IMR-90 (cell line): ENCODE results near the gene MX1. TPM values are rescaled to one million over a fixed set of nuclear protein-coding genes. Genes with fewer than 3 reads are reported as not detected.
A peak's percentile ranks its signal among the peaks of the same experiment; 100 is the strongest.

ENCODE experiments used
- ATAC-seq: fragments of 200-7000 bp; cut with Tn5 transposase; 2 replicates; pipeline ENCODE4 v1.9.1; 2020; ENCODE audit warnings: low read depth, mild to moderate bottlenecking, moderate library complexity
- BruUV-seq: library from RNA; stranded (reverse); fragments of 400-500 nt; replicated peaks from 2 replicates; lab custom pipeline; 2021; lab: Mats Ljungman, UMichigan
- CTCF ChIA-PET: fragments of 300-600 bp; formaldehyde crosslinking; extraction: SDS; loops from one replicate; lab custom pipeline; 2021; ENCODE audit warnings: antibody characterized with exemption; lab: Yijun Ruan, JAX
- POLR2A ChIA-PET: fragments of 300-600 bp; sonication (Branson Sonifier 250); formaldehyde crosslinking; loops from one replicate; lab custom pipeline; 2022; ENCODE audit warnings: antibody characterized with exemption; ENCODE audit not compliant: unreplicated experiment; lab: Charles Lee
- DNase-seq: peaks from one replicate; pipeline ENCODE4 v3.0.0; 2013
- H2AFZ ChIP-seq: replicated peaks from 2 replicates; pipeline ENCODE3; 2013; ENCODE audit warnings: low read length, mild to moderate bottlenecking; ENCODE audit not compliant: poor library complexity
- H2AK5ac ChIP-seq: 2 replicates; pipeline ENCODE4 v1.6.1; 2013; ENCODE audit warnings: low read depth, low read length, inconsistent platforms
- H2AK9ac ChIP-seq: replicated peaks from 2 replicates; pipeline ENCODE3; 2013; ENCODE audit warnings: mild to moderate bottlenecking, low read depth, low read length, moderate library complexity; ENCODE audit not compliant: poor library complexity
- H2BK120ac ChIP-seq: 2 replicates; pipeline ENCODE4 v1.6.1; 2013; ENCODE audit warnings: low read depth, low read length, inconsistent platforms
- H2BK15ac ChIP-seq: 3 replicates; pipeline ENCODE4 v1.6.1; 2013; ENCODE audit warnings: low read depth, low read length, inconsistent platforms
- H2BK20ac ChIP-seq: 2 replicates; pipeline ENCODE4 v1.6.1; 2013; ENCODE audit warnings: low read depth, mild to moderate bottlenecking, inconsistent platforms, low read length, moderate library complexity
- H2BK5ac ChIP-seq: 2 replicates; pipeline ENCODE4 v1.6.1; 2013; ENCODE audit warnings: mild to moderate bottlenecking, low read depth, low read length, inconsistent platforms; ENCODE audit not compliant: poor library complexity, severe bottlenecking
- H3K14ac ChIP-seq: replicated peaks from 2 replicates; pipeline ENCODE4 v1.6.1; 2013; ENCODE audit warnings: low read depth, low read length, inconsistent platforms
- H3K18ac ChIP-seq: 2 replicates; pipeline ENCODE4 v1.6.1; 2013; ENCODE audit warnings: low read depth, low read length, control low read depth
- H3K23ac ChIP-seq: 2 replicates; pipeline ENCODE4 v1.6.1; 2013; ENCODE audit warnings: low read depth, low read length, inconsistent platforms
- H3K27ac ChIP-seq: 2 replicates; pipeline ENCODE4 v1.5.1; 2013; ENCODE audit warnings: mild to moderate bottlenecking, control low read depth, low read length; ENCODE audit not compliant: insufficient read depth
- H3K27me3 ChIP-seq: 2 replicates; pipeline ENCODE4 v1.6.1; 2013; ENCODE audit warnings: low read length; ENCODE audit not compliant: control insufficient read depth, insufficient read depth
- H3K36me3 ChIP-seq: 2 replicates; pipeline ENCODE4 v1.6.1; 2013; ENCODE audit warnings: low read length, mixed read lengths; ENCODE audit not compliant: control insufficient read depth, insufficient read depth
- H3K4ac ChIP-seq: 2 replicates; pipeline ENCODE4 v1.6.1; 2013; ENCODE audit warnings: low read depth, low read length, inconsistent platforms
- H3K4me1 ChIP-seq: 2 replicates; pipeline ENCODE4 v1.6.1; 2013; ENCODE audit warnings: low read length, mixed read lengths; ENCODE audit not compliant: control insufficient read depth, insufficient read depth
- H3K4me2 ChIP-seq: 2 replicates; pipeline ENCODE4 v1.6.1; 2013; ENCODE audit warnings: low read depth, mild to moderate bottlenecking, control low read depth, low read length, moderate library complexity
- H3K4me3 ChIP-seq: 2 replicates; pipeline ENCODE4 v1.5.1; 2013; ENCODE audit warnings: low read depth, mild to moderate bottlenecking, control low read depth, low read length, moderate library complexity; ENCODE audit not compliant: insufficient read depth
- H3K56ac ChIP-seq: 2 replicates; pipeline ENCODE4 v1.6.1; 2013; ENCODE audit warnings: low read length, inconsistent platforms; ENCODE audit not compliant: insufficient read depth; ENCODE audit errors: extremely low read depth
- H3K79me1 ChIP-seq, 2 experiments: 2 replicates each; pipeline ENCODE4 v1.6.1; 2013; ENCODE audit warnings: low read length in 2 of 2, inconsistent platforms in 1 of 2, low read depth in 1 of 2
- H3K9ac ChIP-seq: 2 replicates; pipeline ENCODE4 v1.6.1; 2013; ENCODE audit warnings: low read depth, low read length, control low read depth
- H3K9me1 ChIP-seq: 2 replicates; pipeline ENCODE4 v1.6.1; 2013; ENCODE audit warnings: low read length, inconsistent platforms; ENCODE audit not compliant: insufficient read depth
- H3K9me3 ChIP-seq: 2 replicates; pipeline ENCODE4 v1.6.1; 2013; ENCODE audit warnings: low read length; ENCODE audit not compliant: control insufficient read depth, insufficient read depth
- H4K20me1 ChIP-seq: 2 replicates; pipeline ENCODE4 v1.6.1; 2013; ENCODE audit warnings: low read length, inconsistent platforms; ENCODE audit not compliant: insufficient read depth
- H4K5ac ChIP-seq: 2 replicates; pipeline ENCODE4 v1.6.1; 2013; ENCODE audit warnings: mild to moderate bottlenecking, low read depth, low read length, control low read depth
- H4K8ac ChIP-seq, 2 experiments: 2 replicates each; pipeline ENCODE4 v1.6.1; 2013; ENCODE audit warnings: low read depth in 2 of 2, low read length in 2 of 2, control low read depth in 1 of 2, inconsistent platforms in 1 of 2
- H4K91ac ChIP-seq: 2 replicates; pipeline ENCODE4 v1.6.1; 2013; ENCODE audit warnings: low read depth, low read length, inconsistent platforms; ENCODE audit not compliant: insufficient read depth
- BHLHE40 ChIP-seq: fragments of 150-350 bp; IDR thresholded peaks from 2 replicates; pipeline ENCODE4 v1.6.1; 2016; ENCODE audit warnings: mild to moderate bottlenecking, low read depth, low read length
- CEBPB ChIP-seq: IDR thresholded peaks from 2 replicates; pipeline ENCODE4 v1.6.1; 2012; ENCODE audit warnings: low read depth, low read length, improper control_type of control experiment
- CHD1 ChIP-seq: IDR thresholded peaks from 2 replicates; pipeline ENCODE4 v1.6.1; 2012; ENCODE audit warnings: low read depth, low read length, improper control_type of control experiment
- FOS ChIP-seq: fragments of 150-350 bp; IDR thresholded peaks from 2 replicates; pipeline ENCODE4 v1.6.1; 2016; ENCODE audit warnings: low read depth, low read length
- MAFK ChIP-seq: IDR thresholded peaks from 2 replicates; pipeline ENCODE4 v1.6.1; 2012; ENCODE audit warnings: low read depth, low read length, improper control_type of control experiment
- MAZ ChIP-seq: IDR thresholded peaks from 2 replicates; pipeline ENCODE4 v1.6.1; 2012; ENCODE audit warnings: low read depth, mild to moderate bottlenecking, low read length, improper control_type of control experiment, moderate library complexity, borderline replicate concordance
- MXI1 ChIP-seq: IDR thresholded peaks from 2 replicates; pipeline ENCODE4 v1.6.1; 2012; ENCODE audit warnings: low read depth, mild to moderate bottlenecking, low read length, moderate library complexity, borderline replicate concordance
- NFE2L2 ChIP-seq: fragments of 150-350 bp; IDR thresholded peaks from 2 replicates; pipeline ENCODE4 v1.6.1; 2016; ENCODE audit warnings: low read depth, mild to moderate bottlenecking, low read length
- POLR2A ChIP-seq: IDR thresholded peaks from 2 replicates; pipeline ENCODE4 v1.6.1; 2012; ENCODE audit warnings: mild to moderate bottlenecking, low read depth, low read length
- RAD21 ChIP-seq: IDR thresholded peaks from 2 replicates; pipeline ENCODE4 v1.6.1; 2012; ENCODE audit warnings: low read length, improper control_type of control experiment
- RCOR1 ChIP-seq: IDR thresholded peaks from 2 replicates; pipeline ENCODE4 v1.6.1; 2012; ENCODE audit warnings: mild to moderate bottlenecking, low read length, improper control_type of control experiment; ENCODE audit not compliant: insufficient replicate concordance
- RFX5 ChIP-seq: IDR thresholded peaks from 2 replicates; pipeline ENCODE4 v1.8.0; 2012; ENCODE audit warnings: low read depth, mild to moderate bottlenecking, low read length, moderate library complexity
- SMC3 ChIP-seq: fragments of 150-350 bp; IDR thresholded peaks from 2 replicates; pipeline ENCODE4 v1.6.1; 2016; ENCODE audit warnings: low read depth, mild to moderate bottlenecking, antibody characterized with exemption, low read length, moderate library complexity
- USF2 ChIP-seq: fragments of 150-350 bp; IDR thresholded peaks from 2 replicates; pipeline ENCODE4 v1.6.1; 2017; ENCODE audit warnings: mild to moderate bottlenecking, antibody characterized with exemption, low read length, low read depth
- WGBS, 2 experiments: methylation state at CpG; one replicate each; pipeline versions ENCODE4 v1.1.5 to v1.1.7; 2013; ENCODE audit warnings: missing lambda C conversion rate in 2 of 2; ENCODE audit not compliant: insufficient read length in 1 of 2; ENCODE audit errors: extremely low coverage in 2 of 2; 5-methylcytosine and 5-hydroxymethylcytosine counted together
- dilution Hi-C: fragments of 300-500 bp; cut with HindIII; formaldehyde crosslinking; loops from one replicate; pipeline ENCODE4 v1.14.3; 2018; ENCODE audit warnings: low sequenced_read_pairs; ENCODE audit not compliant: unreplicated experiment
- in situ Hi-C: fragments of 300-500 bp; cut with MboI; formaldehyde crosslinking; loops from 3 replicates; pipeline ENCODE4 v1.14.3; 2019; ENCODE audit warnings: low sequenced_read_pairs, inconsistent platforms, mixed read lengths
- intact Hi-C: fragments of 100-400 bp; cut with micrococcal nuclease; formaldehyde crosslinking; loops from 2 replicates; pipeline ENCODE4 v1.10.0; 2022
- polyA plus RNA-seq, 3 experiments: library from polyadenylated mRNA; depleted of rRNA; stranded (reverse); fragments of >200 nt; gene quantifications; 2 replicates each; pipeline ENCODE4 v1.2.3, GENCODE V29; 2012; ENCODE audit warnings: low replicate concordance in 1 of 3
- total RNA-seq: library from RNA; depleted of rRNA; stranded (reverse); fragments of >200 nt; gene quantifications from 2 replicates; pipeline ENCODE4 v1.2.3, GENCODE V29; 2012
- TF ChIP-seq, protein P1 (sequence below): fragments of 150-350 bp; IDR thresholded peaks from 2 replicates; pipeline ENCODE4 v1.6.1; 2016; ENCODE audit warnings: low read depth, mild to moderate bottlenecking, low read length, moderate library complexity, borderline replicate concordance
- TF ChIP-seq, protein P2 (sequence below): conservative IDR thresholded peaks from 2 replicates; pipeline ENCODE4 v1.5.1; 2012; ENCODE audit warnings: mild to moderate bottlenecking, low read depth, low read length, improper control_type of control experiment

Gene MX1
- total and polyA plus RNA-seq, 2 of the 4 experiments (the other 2 are of a cell fraction) = 1.0 to 2.5 TPM

DNA sequence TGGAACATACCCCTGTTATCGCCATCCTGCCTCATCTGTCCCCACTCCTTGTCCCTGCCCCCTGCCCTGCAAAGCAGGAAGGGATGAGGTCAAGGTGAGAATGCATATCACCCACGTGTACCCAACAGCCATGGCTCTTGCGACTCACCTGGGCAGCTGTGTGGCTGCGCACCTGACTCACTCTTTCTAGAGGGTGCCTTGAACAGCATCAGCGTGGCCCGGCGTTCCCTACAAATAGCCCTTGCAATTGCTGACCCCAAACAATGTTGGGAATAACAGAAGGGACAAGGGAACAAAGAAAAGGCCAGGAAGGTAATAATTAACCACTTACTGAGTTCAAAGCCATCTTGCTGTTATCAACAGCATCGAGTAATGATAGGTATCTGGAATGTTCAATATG, 71.7 kb downstream of the MX1 start:
- in situ Hi-C loops = no loop called here

More for the DNA sequence above, 71.7 kb downstream of the MX1 start:
- Histone ChIP-seq H2AK9ac (no peak overlapping the region), H3K9me1 (no peaks in the 10 kb centered on the region), H2BK5ac (no peak overlapping the region), H3K18ac (no peak overlapping the region), H3K27me3 (peaks cover 21% of the 10 kb centered on the region), H3K56ac (no peak overlapping the region), H2BK120ac (no peak overlapping the region), H2BK20ac (no peak overlapping the region), H4K8ac (no peak overlapping the region), H4K91ac (no peak overlapping the region), H3K79me1 (no peaks in the 10 kb centered on the region), H2BK15ac (no peak overlapping the region), H2AFZ (peak overlapping the region; percentile 37), H3K9me3 (no peaks in the 10 kb centered on the region), H2AK5ac (no peak overlapping the region), H3K4me2 (no peak overlapping the region), H3K9ac (no peak overlapping the region), H3K4me1 (no peaks in the 10 kb centered on the region), H3K14ac (no peak overlapping the region), H3K4me3 (no peak overlapping the region), H3K36me3 (no peaks in the 10 kb centered on the region), H4K5ac (no peak overlapping the region), H4K20me1 (no peaks in the 10 kb centered on the region), H3K23ac (no peak overlapping the region), H3K4ac (no peak overlapping the region), H3K27ac (no peak overlapping the region)
- intact Hi-C loops (no loop called here), dilution Hi-C loops (no loop called here)
- no TSS peak for BruUV-seq
- TF ChIP-seq MXI1 (no peak), NFE2L2 (no peak), MAFK (no peak), USF2 (no peak), SMC3 (no peak), RCOR1 (no peak), RFX5 (no peak), CEBPB (no peak), MAZ (no peak), POLR2A (no peak), BHLHE40 (no peak), CHD1 (no peak), RAD21 (no peak), FOS (no peak)
- TF ChIP-seq, protein P1, sequence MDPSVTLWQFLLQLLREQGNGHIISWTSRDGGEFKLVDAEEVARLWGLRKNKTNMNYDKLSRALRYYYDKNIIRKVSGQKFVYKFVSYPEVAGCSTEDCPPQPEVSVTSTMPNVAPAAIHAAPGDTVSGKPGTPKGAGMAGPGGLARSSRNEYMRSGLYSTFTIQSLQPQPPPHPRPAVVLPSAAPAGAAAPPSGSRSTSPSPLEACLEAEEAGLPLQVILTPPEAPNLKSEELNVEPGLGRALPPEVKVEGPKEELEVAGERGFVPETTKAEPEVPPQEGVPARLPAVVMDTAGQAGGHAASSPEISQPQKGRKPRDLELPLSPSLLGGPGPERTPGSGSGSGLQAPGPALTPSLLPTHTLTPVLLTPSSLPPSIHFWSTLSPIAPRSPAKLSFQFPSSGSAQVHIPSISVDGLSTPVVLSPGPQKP = no peak
- TF ChIP-seq, protein P2, sequence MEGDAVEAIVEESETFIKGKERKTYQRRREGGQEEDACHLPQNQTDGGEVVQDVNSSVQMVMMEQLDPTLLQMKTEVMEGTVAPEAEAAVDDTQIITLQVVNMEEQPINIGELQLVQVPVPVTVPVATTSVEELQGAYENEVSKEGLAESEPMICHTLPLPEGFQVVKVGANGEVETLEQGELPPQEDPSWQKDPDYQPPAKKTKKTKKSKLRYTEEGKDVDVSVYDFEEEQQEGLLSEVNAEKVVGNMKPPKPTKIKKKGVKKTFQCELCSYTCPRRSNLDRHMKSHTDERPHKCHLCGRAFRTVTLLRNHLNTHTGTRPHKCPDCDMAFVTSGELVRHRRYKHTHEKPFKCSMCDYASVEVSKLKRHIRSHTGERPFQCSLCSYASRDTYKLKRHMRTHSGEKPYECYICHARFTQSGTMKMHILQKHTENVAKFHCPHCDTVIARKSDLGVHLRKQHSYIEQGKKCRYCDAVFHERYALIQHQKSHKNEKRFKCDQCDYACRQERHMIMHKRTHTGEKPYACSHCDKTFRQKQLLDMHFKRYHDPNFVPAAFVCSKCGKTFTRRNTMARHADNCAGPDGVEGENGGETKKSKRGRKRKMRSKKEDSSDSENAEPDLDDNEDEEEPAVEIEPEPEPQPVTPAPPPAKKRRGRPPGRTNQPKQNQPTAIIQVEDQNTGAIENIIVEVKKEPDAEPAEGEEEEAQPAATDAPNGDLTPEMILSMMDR = no peak
- POLR2A ChIA-PET = no interaction called here
- WGBS, 2 experiments = no CpG with 5 or more reads among the region's 8 CpGs
- CTCF ChIA-PET = no interaction called here
- DNase-seq = no peak
- ATAC-seq = no peak
